ENCODE measurements around the gene CPXM1. TPM values are rescaled to one million over a fixed set of nuclear protein-coding genes. Genes with fewer than 3 reads are reported as not detected.
A peak's percentile ranks its signal among the peaks of the same experiment; 100 is the strongest.
"Not testable (repeated sequence)": the region's sequence is repeated elsewhere in the genome, so short reads cannot be mapped to it uniquely, and the experiment has no call there.

CPXM1 gene
- total and polyA plus RNA-seq, 3 experiments from 2014 or later: 0.46 to 0.71 TPM; not detected in 1

- no peak overlapping the region for H3K27ac Mint-ChIP-seq
- POLR2A ChIA-PET: no interaction called here
- CTCF ChIA-PET: no interaction called here
These were observed 19.5 kb downstream of the CPXM1 start for GRCh38 chr20:2780948-2781347.

GRCh38 chr20:2778602-2779321 lies 21.7 kb downstream of the CPXM1 start:
- no peak for DNase-seq
- Histone ChIP-seq H3K27me3 (ENCODE audit: insufficient read depth, low read length, poor library complexity, severe bottlenecking) (no peaks in the 10 kb centered on the region), H3K27ac (ENCODE audit: low read depth, low read length) (no peak overlapping the region), H3K4me3 (ENCODE audit: low read length) (no peak overlapping the region), H3K9me3 (ENCODE audit: low read length) (no peaks in the 10 kb centered on the region), H3K4me1 (ENCODE audit: insufficient read depth, low read length) (no peaks in the 10 kb centered on the region), H3K36me3 (ENCODE audit: insufficient read depth, low read length) (no peaks in the 10 kb centered on the region)
- ChIA-PET POLR2A (no interaction called here), CTCF (interaction anchor here (1.0 kb wide), 1 partner anchor 26 kb away, joined by 3 read pairs; no protein-coding TSS in a partner anchor)
- no peaks in the 10 kb centered on the region for H3K4me1 Mint-ChIP-seq
- H3K9me3 Mint-ChIP-seq: peaks cover 0 to 7% (median 0%) of the 10 kb centered on the region in 5 donors
- peaks cover 30 to 46% of the 10 kb centered on the region in 2 donors for H3K27me3 Mint-ChIP-seq
- H3K36me3 Mint-ChIP-seq: peaks cover 0 to 8% (median 0%) of the 10 kb centered on the region in 3 donors
- no peak overlapping the region for H3K4me3 Mint-ChIP-seq
- no peak overlapping the region for H3K27ac Mint-ChIP-seq

More at GRCh38 chr20:2780948-2781347, 19.5 kb downstream of the CPXM1 start:
- H3K27me3 ChIP-seq (ENCODE audit: insufficient read depth, low read length, poor library complexity, severe bottlenecking): no peaks in the 10 kb centered on the region
- peaks cover 30 to 49% of the 10 kb centered on the region in 2 donors for H3K27me3 Mint-ChIP-seq
- H3K27ac ChIP-seq (ENCODE audit: low read depth, low read length): no peak overlapping the region
- no peaks in the 10 kb centered on the region for H3K4me1 ChIP-seq (ENCODE audit: insufficient read depth, low read length)
- no peak overlapping the region for H3K4me3 ChIP-seq (ENCODE audit: low read length)
- H3K36me3 Mint-ChIP-seq: no peaks in the 10 kb centered on the region
- no peaks in the 10 kb centered on the region for H3K36me3 ChIP-seq (ENCODE audit: insufficient read depth, low read length)
- DNase-seq: no peak
- H3K9me3 Mint-ChIP-seq: peaks cover 0 to 5% (median 0%) of the 10 kb centered on the region in 5 donors
- no peak overlapping the region for H3K4me3 Mint-ChIP-seq
- no peaks in the 10 kb centered on the region for H3K4me1 Mint-ChIP-seq
- no peaks in the 10 kb centered on the region for H3K9me3 ChIP-seq (ENCODE audit: low read length)

- peaks cover 11 to 28% of the 10 kb centered on the region in 2 donors for H3K27me3 Mint-ChIP-seq
- Histone ChIP-seq H3K9me3 (ENCODE audit: low read length) (no peaks in the 10 kb centered on the region), H3K27me3 (ENCODE audit: insufficient read depth, low read length, poor library complexity, severe bottlenecking) (no peaks in the 10 kb centered on the region), H3K36me3 (ENCODE audit: insufficient read depth, low read length) (no peaks in the 10 kb centered on the region), H3K27ac (ENCODE audit: low read depth, low read length) (no peak overlapping the region), H3K4me1 (ENCODE audit: insufficient read depth, low read length) (no peaks in the 10 kb centered on the region), H3K4me3 (ENCODE audit: low read length) (no peak overlapping the region)
- H3K36me3 Mint-ChIP-seq: peaks cover 0 to 8% (median 0%) of the 10 kb centered on the region in 3 donors
- peaks cover 0 to 7% (median 1%) of the 10 kb centered on the region in 3 donors for H3K4me1 Mint-ChIP-seq
- CTCF ChIA-PET: no interaction called here
- no peak overlapping the region for H3K27ac Mint-ChIP-seq
- no peak overlapping the region for H3K4me3 Mint-ChIP-seq
- POLR2A ChIA-PET: interaction anchor here (1.0 kb wide), 1 partner anchor 13 kb away, joined by 7 read pairs; no protein-coding TSS in a partner anchor
- no peak for DNase-seq
- peaks cover 0 to 7% (median 0%) of the 10 kb centered on the region in 5 donors for H3K9me3 Mint-ChIP-seq
These were observed 25.3 kb downstream of the CPXM1 start for GRCh38 chr20:2775139-2775538.

GRCh38 chr20:2773812-2774211 lies 26.6 kb downstream of the CPXM1 start:
- H3K27me3 ChIP-seq (ENCODE audit: insufficient read depth, low read length, poor library complexity, severe bottlenecking): no peaks in the 10 kb centered on the region
- no peaks in the 10 kb centered on the region for H3K36me3 ChIP-seq (ENCODE audit: insufficient read depth, low read length)
- Mint-ChIP-seq H3K27ac (no peak overlapping the region), H3K9me3 (peaks cover 0 to 7% (median 0%) of the 10 kb centered on the region in 5 donors), H3K4me3 (no peak overlapping the region), H3K36me3 (peaks cover 0 to 8% (median 0%) of the 10 kb centered on the region in 3 donors), H3K27me3 (peaks cover 14 to 32% of the 10 kb centered on the region in 2 donors), H3K4me1 (peaks cover 0 to 7% (median 1%) of the 10 kb centered on the region in 3 donors)
- ChIA-PET POLR2A (no interaction called here), CTCF (no interaction called here)
- H3K4me3 ChIP-seq (ENCODE audit: low read length): no peak overlapping the region
- H3K9me3 ChIP-seq (ENCODE audit: low read length): no peaks in the 10 kb centered on the region
- H3K4me1 ChIP-seq (ENCODE audit: insufficient read depth, low read length): no peaks in the 10 kb centered on the region
- H3K27ac ChIP-seq (ENCODE audit: low read depth, low read length): no peak overlapping the region
- DNase-seq: no peak

- no peaks in the 10 kb centered on the region for H3K36me3 ChIP-seq (ENCODE audit: insufficient read depth, low read length)
- no peaks in the 10 kb centered on the region for H3K9me3 ChIP-seq (ENCODE audit: low read length)
- H3K4me1 ChIP-seq (ENCODE audit: insufficient read depth, low read length): no peaks in the 10 kb centered on the region
- no peak overlapping the region for H3K27ac ChIP-seq (ENCODE audit: low read depth, low read length)
- Mint-ChIP-seq H3K36me3 (peaks cover 0 to 13% (median 0%) of the 10 kb centered on the region in 3 donors), H3K27ac (no peak overlapping the region), H3K27me3 (peaks cover 14 to 30% of the 10 kb centered on the region in 2 donors), H3K4me1 (peaks cover 0 to 7% (median 1%) of the 10 kb centered on the region in 3 donors), H3K9me3 (peaks cover 0 to 6% (median 0%) of the 10 kb centered on the region in 5 donors), H3K4me3 (no peak overlapping the region)
- H3K4me3 ChIP-seq (ENCODE audit: low read length): no peak overlapping the region
- H3K27me3 ChIP-seq (ENCODE audit: insufficient read depth, low read length, poor library complexity, severe bottlenecking): no peaks in the 10 kb centered on the region
- POLR2A ChIA-PET: no interaction called here
- DNase-seq: peak in 1 of 5 donors; percentile 7
- CTCF ChIA-PET: no interaction called here
These were observed 28.8 kb downstream of the CPXM1 start for GRCh38 chr20:2771631-2772080.

- H3K36me3 Mint-ChIP-seq; H3K9me3 Mint-ChIP-seq; H3K4me1 ChIP-seq (ENCODE audit: insufficient read depth, low read length); H3K4me3 Mint-ChIP-seq; H3K27ac ChIP-seq (ENCODE audit: low read depth, low read length); POLR2A ChIA-PET; DNase-seq; H3K36me3 ChIP-seq (ENCODE audit: insufficient read depth, low read length); H3K4me3 ChIP-seq (ENCODE audit: low read length); H3K4me1 Mint-ChIP-seq; H3K27me3 ChIP-seq (ENCODE audit: insufficient read depth, low read length, poor library complexity, severe bottlenecking); H3K9me3 ChIP-seq (ENCODE audit: low read length): not testable (repeated sequence)
- CTCF ChIA-PET: interaction anchor here (0.7 kb wide), 1 partner anchor 17 kb away, joined by 3 read pairs; no protein-coding TSS in a partner anchor
- Mint-ChIP-seq H3K27ac (peak overlapping the region in 2 of 8 donors; percentile 47 to 58), H3K27me3 (peaks cover 16 to 31% of the 10 kb centered on the region in 2 donors)
These were observed 30.3 kb downstream of the CPXM1 start for GRCh38 chr20:2770091-2770490.

GRCh38 chr20:2768632-2769015 lies 31.8 kb downstream of the CPXM1 start:
- Histone ChIP-seq H3K4me3 (ENCODE audit: low read length) (no peak overlapping the region), H3K27ac (ENCODE audit: low read depth, low read length) (no peak overlapping the region), H3K9me3 (ENCODE audit: low read length) (no peaks in the 10 kb centered on the region), H3K4me1 (ENCODE audit: insufficient read depth, low read length) (no peaks in the 10 kb centered on the region), H3K36me3 (ENCODE audit: insufficient read depth, low read length) (no peaks in the 10 kb centered on the region), H3K27me3 (ENCODE audit: insufficient read depth, low read length, poor library complexity, severe bottlenecking) (no peaks in the 10 kb centered on the region)
- CTCF ChIA-PET: no interaction called here
- Mint-ChIP-seq H3K36me3 (peaks cover 0 to 5% (median 0%) of the 10 kb centered on the region in 3 donors), H3K9me3 (no peaks in the 10 kb centered on the region), H3K27me3 (peaks cover 18 to 34% of the 10 kb centered on the region in 2 donors), H3K4me1 (peaks cover 0 to 7% (median 1%) of the 10 kb centered on the region in 3 donors), H3K4me3 (no peak overlapping the region), H3K27ac (no peak overlapping the region)
- POLR2A ChIA-PET: no interaction called here
- no peak for DNase-seq

- POLR2A ChIA-PET: no interaction called here
These were observed 32.4 kb downstream of the CPXM1 start for GRCh38 chr20:2767768-2768631.

More at GRCh38 chr20:2767768-2768631, 32.4 kb downstream of the CPXM1 start:
- peaks cover 18 to 38% of the 10 kb centered on the region in 2 donors for H3K27me3 Mint-ChIP-seq
- no peaks in the 10 kb centered on the region for H3K9me3 ChIP-seq (ENCODE audit: low read length)
- CTCF ChIA-PET: no interaction called here
- H3K27ac Mint-ChIP-seq: no peak overlapping the region
- H3K4me1 ChIP-seq (ENCODE audit: insufficient read depth, low read length): no peaks in the 10 kb centered on the region
- no peaks in the 10 kb centered on the region for H3K9me3 Mint-ChIP-seq
- no peak overlapping the region for H3K27ac ChIP-seq (ENCODE audit: low read depth, low read length)
- H3K4me1 Mint-ChIP-seq: peaks cover 0 to 7% (median 1%) of the 10 kb centered on the region in 3 donors
- DNase-seq: no peak
- H3K27me3 ChIP-seq (ENCODE audit: insufficient read depth, low read length, poor library complexity, severe bottlenecking): no peaks in the 10 kb centered on the region
- H3K36me3 Mint-ChIP-seq: peaks cover 0 to 5% (median 0%) of the 10 kb centered on the region in 3 donors
- H3K36me3 ChIP-seq (ENCODE audit: insufficient read depth, low read length): no peaks in the 10 kb centered on the region
- no peak overlapping the region for H3K4me3 ChIP-seq (ENCODE audit: low read length)
- no peak overlapping the region for H3K4me3 Mint-ChIP-seq
